Hippocampal formation (tissue), 2 donors: Measurements from ENCODE around the gene PHLDB2.

Source experiments
- DNase-seq, 2 donors: peaks; one replicate each; lab custom pipeline; 2025; lab: John Stamatoyannopoulos, UW

PHLDB2 gene

GRCh38 chr3:111851511-111851954 lies 7.5 kb upstream of the PHLDB2 start:
- no peak for DNase-seq

- no peak for DNase-seq
Observed at GRCh38 chr3:111852540-111852939, 6.5 kb upstream of the PHLDB2 start.

- no peak for DNase-seq
Observed at GRCh38 chr3:111853068-111853467, 6.0 kb upstream of the PHLDB2 start.

- no peak for DNase-seq
Observed at GRCh38 chr3:111854990-111855389, 4.1 kb upstream of the PHLDB2 start.

GRCh38 chr3:111856501-111856900 lies 2.6 kb upstream of the PHLDB2 start:
- DNase-seq: no peak

- DNase-seq: no peak
Observed at GRCh38 chr3:111857474-111857873, 1.6 kb upstream of the PHLDB2 start.

GRCh38 chr3:111858642-111859041 lies 423 bp upstream of the PHLDB2 start:
- no peak for DNase-seq

- DNase-seq: peak in 1 of 2 donors; percentile 14
Observed at GRCh38 chr3:111859974-111860859, 1.2 kb downstream of the PHLDB2 start.

- no peak for DNase-seq
Observed at GRCh38 chr3:111861391-111861790, 2.3 kb downstream of the PHLDB2 start.

- DNase-seq: no peak
Observed at GRCh38 chr3:111862415-111862814, 3.4 kb downstream of the PHLDB2 start.

GRCh38 chr3:111862974-111863373 lies 3.9 kb downstream of the PHLDB2 start:
- no peak for DNase-seq

GRCh38 chr3:111863942-111864694 lies 5.1 kb downstream of the PHLDB2 start:
- no peak for DNase-seq

- DNase-seq: no peak
Observed at GRCh38 chr3:111864821-111865656, 6.0 kb downstream of the PHLDB2 start.

- no peak for DNase-seq
Observed at GRCh38 chr3:111867889-111868426, 8.9 kb downstream of the PHLDB2 start.

- DNase-seq: no peak
Observed at GRCh38 chr3:111870620-111871019, 11.6 kb downstream of the PHLDB2 start.

- no peak for DNase-seq
Observed at GRCh38 chr3:111871809-111872623, 13.0 kb downstream of the PHLDB2 start.

GRCh38 chr3:111872979-111873378 lies 13.9 kb downstream of the PHLDB2 start:
- no peak for DNase-seq

- DNase-seq: no peak
Observed at GRCh38 chr3:111874177-111874820, 15.2 kb downstream of the PHLDB2 start.

- no peak for DNase-seq
Observed at GRCh38 chr3:111881480-111881879, 22.4 kb downstream of the PHLDB2 start.

- no peak for DNase-seq
Observed at GRCh38 chr3:111882194-111882593, 23.1 kb downstream of the PHLDB2 start.
